Gastrocnemius medialis (tissue), 4 donors: ENCODE data around the gene ZNF408. TPM values are rescaled to one million over a fixed set of nuclear protein-coding genes. Genes with fewer than 3 reads are reported as not detected.

ENCODE experiments used
- ATAC-seq, 2 donors: fragments of 150-250 bp; one replicate each; pipeline ENCODE4 v1.9.1; 2016
- DNase-seq, 2 donors: peaks; one replicate each; pipeline ENCODE4 v3.0.0-alpha.2; 2019
- H3K27ac ChIP-seq, 4 donors: fragments of 200-600 bp; sonication (generic); 1 replicate in 1 of 4; 2 replicates in 3 of 4; pipeline ENCODE4 v1.5.1; 2016 to 2018; ENCODE audit warnings: mild to moderate bottlenecking in 2 of 4, moderate library complexity in 1 of 4
- H3K27me3 ChIP-seq, 3 donors: fragments of 200-600 bp; sonication (generic) in 2 of 3; 1 replicate in 1 of 3; 2 replicates in 2 of 3; pipeline versions ENCODE4 v1.5.1 to v1.6.0; 2016 to 2019; ENCODE audit warnings: mild to moderate bottlenecking in 1 of 3, moderate library complexity in 1 of 3
- H3K36me3 ChIP-seq, 2 donors: fragments of 200-600 bp; sonication (generic) in 1 of 2; one replicate each; pipeline ENCODE4 v1.5.1; 2017 to 2018
- H3K4me1 ChIP-seq, 2 donors: fragments of 200-600 bp; sonication (generic) in 1 of 2; one replicate each; pipeline ENCODE4 v1.5.1; 2016 to 2017; ENCODE audit warnings: mild to moderate bottlenecking in 2 of 2
- H3K4me3 ChIP-seq, 4 donors: fragments of 200-600 bp; sonication (generic) in 3 of 4; 1 replicate in 1 of 4; 2 replicates in 3 of 4; pipeline ENCODE4 v1.5.1; 2016 to 2019; ENCODE audit warnings: mild to moderate bottlenecking in 2 of 4
- H3K9me3 ChIP-seq, 3 donors: fragments of 200-600 bp; sonication (generic) in 2 of 3; 1 replicate in 1 of 3; 2 replicates in 2 of 3; pipeline ENCODE4 v1.5.1; 2016 to 2019
- POLR2A ChIP-seq, 2 donors: fragments of 450-650 bp; IDR thresholded peaks; one replicate each; pipeline ENCODE4 v1.6.1; 2017; ENCODE audit warnings: antibody characterized with exemption in 2 of 2, mild to moderate bottlenecking in 2 of 2, moderate library complexity in 2 of 2
- in situ Hi-C, 4 donors: fragments of 200-750 bp; cut with MboI; loops; one replicate each; pipeline versions ENCODE4 v1.15.0 to v1.8.0; 2017; ENCODE audit warnings: low sequenced_read_pairs in 4 of 4
- intact Hi-C: fragments of 100-400 bp; cut with DNase I; formaldehyde crosslinking; loops from one replicate; pipeline ENCODE4 v1.15.1; 2023; ENCODE audit warnings: low total_unique reads
- total RNA-seq, 4 donors: library from RNA; depleted of rRNA; stranded (reverse); fragments of >200 nt; gene quantifications; one replicate each; pipeline versions ENCODE4 v1.1.0 to v1.2.3, GENCODE V29; 2016
- TF ChIP-seq, protein P1 (sequence below), 5 experiments: fragments of 450-650 bp in 3 of 5; fragments of 200-600 bp in 2 of 5; sonication (generic) in 2 of 5; IDR thresholded peaks in 4 of 5; conservative IDR thresholded peaks in 1 of 5; 1 replicate in 4 of 5; 2 replicates in 1 of 5; pipeline ENCODE4 v1.5.1; 2016 to 2019; ENCODE audit warnings: antibody characterized with exemption in 5 of 5, mild to moderate bottlenecking in 3 of 5, moderate library complexity in 3 of 5

ZNF408 gene
- total RNA-seq, 4 donors from 2014 or later: 17.7 to 25.2 (median 19.3) TPM

DNA sequence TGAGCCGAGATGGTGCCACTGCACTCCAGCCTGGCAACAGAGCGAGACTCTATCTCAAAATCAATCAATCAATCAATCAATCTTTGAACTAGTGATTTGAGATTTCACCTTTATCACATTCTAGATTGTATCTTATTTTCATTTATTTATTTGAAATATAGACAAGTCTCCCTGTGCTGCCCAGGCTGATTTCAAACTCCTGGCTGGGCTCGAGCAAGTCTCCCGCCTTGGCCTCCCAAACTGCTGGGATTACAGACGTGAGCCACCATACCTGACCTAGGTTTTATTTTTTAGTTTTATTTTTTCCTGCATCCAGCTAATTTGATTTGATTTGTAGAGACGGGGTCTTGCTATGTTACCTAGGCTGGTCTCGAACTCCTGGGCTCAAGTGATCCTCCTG, 35.3 kb downstream of the ZNF408 start:
- DNase-seq (no peak), ATAC-seq (no peak)
- Histone ChIP-seq H3K36me3 (peaks cover 0 to 4% of the 10 kb centered on the region in 2 donors), H3K27me3 (no peaks in the 10 kb centered on the region), H3K9me3 (no peaks in the 10 kb centered on the region), H3K4me3 (no peak overlapping the region), H3K27ac (no peak overlapping the region), H3K4me1 (no peaks in the 10 kb centered on the region)
- in situ Hi-C loops: no loop called here
- TF ChIP-seq, protein P1, sequence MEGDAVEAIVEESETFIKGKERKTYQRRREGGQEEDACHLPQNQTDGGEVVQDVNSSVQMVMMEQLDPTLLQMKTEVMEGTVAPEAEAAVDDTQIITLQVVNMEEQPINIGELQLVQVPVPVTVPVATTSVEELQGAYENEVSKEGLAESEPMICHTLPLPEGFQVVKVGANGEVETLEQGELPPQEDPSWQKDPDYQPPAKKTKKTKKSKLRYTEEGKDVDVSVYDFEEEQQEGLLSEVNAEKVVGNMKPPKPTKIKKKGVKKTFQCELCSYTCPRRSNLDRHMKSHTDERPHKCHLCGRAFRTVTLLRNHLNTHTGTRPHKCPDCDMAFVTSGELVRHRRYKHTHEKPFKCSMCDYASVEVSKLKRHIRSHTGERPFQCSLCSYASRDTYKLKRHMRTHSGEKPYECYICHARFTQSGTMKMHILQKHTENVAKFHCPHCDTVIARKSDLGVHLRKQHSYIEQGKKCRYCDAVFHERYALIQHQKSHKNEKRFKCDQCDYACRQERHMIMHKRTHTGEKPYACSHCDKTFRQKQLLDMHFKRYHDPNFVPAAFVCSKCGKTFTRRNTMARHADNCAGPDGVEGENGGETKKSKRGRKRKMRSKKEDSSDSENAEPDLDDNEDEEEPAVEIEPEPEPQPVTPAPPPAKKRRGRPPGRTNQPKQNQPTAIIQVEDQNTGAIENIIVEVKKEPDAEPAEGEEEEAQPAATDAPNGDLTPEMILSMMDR (IDR thresholded peaks at IDR 0.05 in 4 of 5, conservative IDR thresholded peaks at IDR 0.05 in 1 of 5): no peak
- no peak for TF ChIP-seq POLR2A (IDR thresholded peaks at IDR 0.05)
- intact Hi-C loops: no loop called here

GRCh38 chr11:46736615-46737014, 35.8 kb downstream of the ZNF408 start:
- Histone ChIP-seq H3K36me3 (peaks cover 0 to 9% of the 10 kb centered on the region in 2 donors), H3K4me3 (no peak overlapping the region), H3K4me1 (no peaks in the 10 kb centered on the region), H3K27me3 (no peaks in the 10 kb centered on the region), H3K9me3 (no peaks in the 10 kb centered on the region), H3K27ac (no peak overlapping the region)
- ATAC-seq: no peak
- TF ChIP-seq POLR2A (IDR thresholded peaks at IDR 0.05): no peak
- TF ChIP-seq, protein P1 (IDR thresholded peaks at IDR 0.05 in 4 of 5, conservative IDR thresholded peaks at IDR 0.05 in 1 of 5): no peak
- intact Hi-C loops: no loop called here
- in situ Hi-C loops: no loop called here
- DNase-seq: no peak

DNA sequence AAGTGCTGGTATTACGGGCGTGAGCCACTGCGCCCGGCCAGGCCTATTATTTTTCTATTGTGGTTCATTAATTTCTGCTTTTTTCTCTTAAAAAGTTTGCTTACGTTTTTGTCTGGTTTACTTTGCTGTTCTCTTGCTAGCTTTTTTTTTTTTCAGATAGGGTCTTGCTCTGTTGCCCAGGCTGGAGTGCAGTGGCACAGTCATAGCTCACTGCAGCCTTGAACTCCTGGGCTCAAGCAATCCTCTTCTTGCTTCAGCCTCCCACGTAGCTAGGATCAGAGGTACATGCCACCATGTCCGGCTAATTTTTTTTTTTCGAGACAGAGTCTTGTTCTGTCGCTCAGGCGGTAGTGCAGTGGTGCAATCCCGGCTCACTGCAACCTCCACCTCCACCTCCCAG, 36.9 kb downstream of the ZNF408 start:
- in situ Hi-C loops (no loop called here), intact Hi-C loops (no loop called here)
- Histone ChIP-seq H3K9me3 (no peaks in the 10 kb centered on the region), H3K27me3 (no peaks in the 10 kb centered on the region), H3K4me1 (no peaks in the 10 kb centered on the region), H3K27ac (no peak overlapping the region), H3K36me3 (peaks cover 0 to 20% of the 10 kb centered on the region in 2 donors), H3K4me3 (no peak overlapping the region)
- ATAC-seq: no peak
- DNase-seq: no peak
- TF ChIP-seq, protein P1 (IDR thresholded peaks at IDR 0.05 in 4 of 5, conservative IDR thresholded peaks at IDR 0.05 in 1 of 5): no peak
- no peak for TF ChIP-seq POLR2A (IDR thresholded peaks at IDR 0.05)

- intact Hi-C loops: no loop called here
- Histone ChIP-seq H3K27me3 (no peaks in the 10 kb centered on the region), H3K36me3 (peaks cover 0 to 32% of the 10 kb centered on the region in 2 donors), H3K4me3 (no peak overlapping the region), H3K27ac (no peak overlapping the region), H3K9me3 (no peaks in the 10 kb centered on the region), H3K4me1 (no peaks in the 10 kb centered on the region)
- DNase-seq (no peak), ATAC-seq (no peak)
- in situ Hi-C loops: no loop called here
- TF ChIP-seq, protein P1 (IDR thresholded peaks at IDR 0.05 in 4 of 5, conservative IDR thresholded peaks at IDR 0.05 in 1 of 5): no peak
- no peak for TF ChIP-seq POLR2A (IDR thresholded peaks at IDR 0.05)
Observed at GRCh38 chr11:46738887-46739286, 38.1 kb downstream of the ZNF408 start.
